ENCODE data around the gene RASSF7. TPM values are rescaled to one million over a fixed set of nuclear protein-coding genes. Genes with fewer than 3 reads are reported as not detected.

The RASSF7 gene
- total RNA-seq, 4 donors from 2014 or later: 0.49 to 7.6 (median 4.5) TPM

DNA sequence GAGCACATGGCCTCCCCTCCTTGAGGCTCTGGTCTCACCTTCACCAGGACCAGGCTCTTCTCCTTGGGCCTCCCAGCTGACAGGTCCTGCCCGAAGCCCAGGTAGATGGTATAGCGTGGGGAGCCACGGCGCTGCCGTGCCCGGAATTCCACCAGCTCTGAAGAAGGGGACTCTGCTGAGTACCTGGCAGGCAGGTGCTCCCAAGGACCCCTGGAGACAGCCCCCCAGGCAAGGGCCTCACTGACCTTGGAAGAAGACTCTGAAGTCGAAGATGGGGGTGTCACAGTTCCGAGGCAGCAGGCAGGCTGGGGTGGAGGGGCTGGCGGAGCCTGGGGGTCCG, 52.2 kb downstream of the RASSF7 start:
- TF ChIP-seq, protein P1, sequence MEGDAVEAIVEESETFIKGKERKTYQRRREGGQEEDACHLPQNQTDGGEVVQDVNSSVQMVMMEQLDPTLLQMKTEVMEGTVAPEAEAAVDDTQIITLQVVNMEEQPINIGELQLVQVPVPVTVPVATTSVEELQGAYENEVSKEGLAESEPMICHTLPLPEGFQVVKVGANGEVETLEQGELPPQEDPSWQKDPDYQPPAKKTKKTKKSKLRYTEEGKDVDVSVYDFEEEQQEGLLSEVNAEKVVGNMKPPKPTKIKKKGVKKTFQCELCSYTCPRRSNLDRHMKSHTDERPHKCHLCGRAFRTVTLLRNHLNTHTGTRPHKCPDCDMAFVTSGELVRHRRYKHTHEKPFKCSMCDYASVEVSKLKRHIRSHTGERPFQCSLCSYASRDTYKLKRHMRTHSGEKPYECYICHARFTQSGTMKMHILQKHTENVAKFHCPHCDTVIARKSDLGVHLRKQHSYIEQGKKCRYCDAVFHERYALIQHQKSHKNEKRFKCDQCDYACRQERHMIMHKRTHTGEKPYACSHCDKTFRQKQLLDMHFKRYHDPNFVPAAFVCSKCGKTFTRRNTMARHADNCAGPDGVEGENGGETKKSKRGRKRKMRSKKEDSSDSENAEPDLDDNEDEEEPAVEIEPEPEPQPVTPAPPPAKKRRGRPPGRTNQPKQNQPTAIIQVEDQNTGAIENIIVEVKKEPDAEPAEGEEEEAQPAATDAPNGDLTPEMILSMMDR (IDR thresholded peaks at IDR 0.05; ENCODE audit: low read depth): no peak

DNA sequence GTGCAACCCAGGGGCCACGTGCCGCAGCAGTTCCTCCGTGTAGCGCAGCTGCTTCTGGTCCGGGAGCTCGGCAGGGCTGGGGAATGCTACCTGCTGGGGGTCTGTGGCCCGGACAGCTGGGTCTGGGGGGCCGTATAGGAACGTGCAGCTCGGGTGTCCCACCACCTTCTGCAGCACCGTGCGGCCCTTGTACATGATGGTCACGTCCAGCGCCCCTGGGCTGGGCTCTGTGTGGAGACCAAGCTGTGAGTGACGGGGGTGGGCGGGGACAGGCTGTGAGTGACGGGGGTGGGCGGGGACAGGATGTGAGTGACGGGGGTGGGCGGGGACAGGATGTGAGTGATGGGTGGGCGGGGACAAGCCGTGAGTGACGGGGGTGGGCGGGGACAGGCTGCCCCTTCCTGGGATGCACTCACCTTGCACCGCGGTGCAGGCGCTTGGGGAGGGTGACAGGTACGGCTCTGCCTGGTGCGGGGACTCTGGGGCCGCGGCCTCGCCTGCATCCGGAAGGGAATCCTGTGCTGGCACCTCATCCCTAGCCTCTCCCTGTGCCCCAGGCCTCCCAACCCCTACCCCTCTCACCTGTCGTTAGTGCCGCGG, 52.7 kb downstream of the RASSF7 start:
- TF ChIP-seq, protein P1 (IDR thresholded peaks at IDR 0.05; ENCODE audit: low read depth): no peak

Small RNA genes within 50 kb of the gene (small RNA-seq; reads per million reads assigned to genes)
- 6.1 reads per million, percentile 82 among the genes with 10 or more reads in this experiment for gene MIR210

Other genes starting within 250 kb of the RASSF7 start
- gene IFITM1, start 246.9 kb upstream of the RASSF7 start, total RNA-seq: 100 to 1,000 TPM; 123 to 199 (median 149) TPM
- 100 to 1,000 TPM; 141 to 257 (median 163) TPM for gene IFITM3, start 240.1 kb upstream of the RASSF7 start, total RNA-seq
- under 1 TPM in 1 of 4 donors, not detected in 3; 0.22 TPM for gene B4GALNT4, start 191.5 kb upstream of the RASSF7 start, total RNA-seq
- gene PKP3, start 166.8 kb upstream of the RASSF7 start, total RNA-seq: 1 to 10 TPM in 2 of 4 donors, under 1 TPM in 2; 0.33 to 2.8 (median 1.3) TPM
- gene SIGIRR, start 146.0 kb upstream of the RASSF7 start, total RNA-seq: 10 to 100 TPM; 18.3 to 43.4 (median 38.0) TPM
- 1 to 10 TPM in 1 of 4 donors, under 1 TPM in 3; 0.44 to 1.5 (median 0.63) TPM for gene ANO9, start 119.0 kb upstream of the RASSF7 start, total RNA-seq
- 10 to 100 TPM; 19.1 to 77.6 (median 26.2) TPM for gene PTDSS2, start 110.7 kb upstream of the RASSF7 start, total RNA-seq
- gene RNH1, start 53.7 kb upstream of the RASSF7 start, total RNA-seq: 100 to 1,000 TPM; 108 to 290 (median 245) TPM
- 10 to 100 TPM; 33.7 to 53.3 (median 39.9) TPM for gene HRAS, start 25.4 kb upstream of the RASSF7 start, total RNA-seq
- under 1 TPM in 1 of 4 donors, not detected in 3; 0.38 TPM for gene LRRC56, start 23.4 kb upstream of the RASSF7 start, total RNA-seq
- gene LMNTD2, start 232 bp upstream of the RASSF7 start, total RNA-seq: 1 to 10 TPM in 2 of 4 donors, under 1 TPM in 2; 0.65 to 2.4 (median 1.0) TPM
- 10 to 100 TPM in 3 of 4 donors, 1 to 10 TPM in 1; 9.0 to 28.4 (median 12.6) TPM for gene PHRF1, start 15.5 kb downstream of the RASSF7 start, total RNA-seq
- 10 to 100 TPM in 3 of 4 donors, 1 to 10 TPM in 1; 3.6 to 40.9 (median 17.0) TPM for gene IRF7, start 55.0 kb downstream of the RASSF7 start, total RNA-seq
- gene CDHR5, start 64.0 kb downstream of the RASSF7 start, total RNA-seq: not detected
- gene SCT, start 66.2 kb downstream of the RASSF7 start, total RNA-seq: not detected
- gene DRD4, start 76.3 kb downstream of the RASSF7 start, total RNA-seq: under 1 TPM in 1 of 4 donors, not detected in 3; 0.66 TPM
- 10 to 100 TPM; 14.0 to 28.4 (median 18.4) TPM for gene DEAF1, start 134.3 kb downstream of the RASSF7 start, total RNA-seq
- 10 to 100 TPM in 3 of 4 donors, 1 to 10 TPM in 1; 8.8 to 32.8 (median 16.3) TPM for gene TMEM80, start 134.8 kb downstream of the RASSF7 start, total RNA-seq
- gene EPS8L2, start 145.3 kb downstream of the RASSF7 start, total RNA-seq: 10 to 100 TPM in 2 of 4 donors, 1 to 10 TPM in 2; 3.8 to 20.0 (median 9.7) TPM
- gene TALDO1, start 186.5 kb downstream of the RASSF7 start, total RNA-seq: 100 to 1,000 TPM; 237 to 459 (median 293) TPM
- 10 to 100 TPM in 3 of 4 donors, 1 to 10 TPM in 1; 7.1 to 22.8 (median 14.9) TPM for gene GATD1, start 216.5 kb downstream of the RASSF7 start, total RNA-seq
- gene CEND1, start 229.1 kb downstream of the RASSF7 start, total RNA-seq: not detected
- gene SLC25A22, start 237.3 kb downstream of the RASSF7 start, total RNA-seq: 10 to 100 TPM in 1 of 4 donors, 1 to 10 TPM in 3; 2.5 to 12.8 (median 3.7) TPM
- 10 to 100 TPM in 2 of 4 donors, 1 to 10 TPM in 2; 3.1 to 28.3 (median 9.0) TPM for gene PIDD1, start 244.3 kb downstream of the RASSF7 start, total RNA-seq
- 1,000 to 10,000 TPM in 3 of 4 donors, 100 to 1,000 TPM in 1; 917 to 1,671 (median 1,426) TPM for gene RPLP2, start 249.0 kb downstream of the RASSF7 start, total RNA-seq